GM18519 (cell line): ENCODE data around the gene HVCN1.
A peak's percentile ranks its signal among the peaks of the same experiment; 100 is the strongest.

Experiments used
- ATAC-seq: cut with Tn5 transposase; IDR thresholded peaks from one replicate; pipeline ENCODE4 v1.9.1; 2021; ENCODE audit warnings: mild to moderate bottlenecking, moderate library complexity; ENCODE audit not compliant: unreplicated experiment, low FRiP score

Gene HVCN1

GRCh38 chr12:110699591-110700445 lies 10.9 kb upstream of the HVCN1 start:
- no peak for ATAC-seq

- ATAC-seq = peak; percentile 65
Observed at GRCh38 chr12:110698171-110698902, 9.4 kb upstream of the HVCN1 start.

GRCh38 chr12:110697236-110697635 lies 8.3 kb upstream of the HVCN1 start:
- no peak for ATAC-seq

- no peak for ATAC-seq
Observed at GRCh38 chr12:110696283-110696682, 7.4 kb upstream of the HVCN1 start.

DNA sequence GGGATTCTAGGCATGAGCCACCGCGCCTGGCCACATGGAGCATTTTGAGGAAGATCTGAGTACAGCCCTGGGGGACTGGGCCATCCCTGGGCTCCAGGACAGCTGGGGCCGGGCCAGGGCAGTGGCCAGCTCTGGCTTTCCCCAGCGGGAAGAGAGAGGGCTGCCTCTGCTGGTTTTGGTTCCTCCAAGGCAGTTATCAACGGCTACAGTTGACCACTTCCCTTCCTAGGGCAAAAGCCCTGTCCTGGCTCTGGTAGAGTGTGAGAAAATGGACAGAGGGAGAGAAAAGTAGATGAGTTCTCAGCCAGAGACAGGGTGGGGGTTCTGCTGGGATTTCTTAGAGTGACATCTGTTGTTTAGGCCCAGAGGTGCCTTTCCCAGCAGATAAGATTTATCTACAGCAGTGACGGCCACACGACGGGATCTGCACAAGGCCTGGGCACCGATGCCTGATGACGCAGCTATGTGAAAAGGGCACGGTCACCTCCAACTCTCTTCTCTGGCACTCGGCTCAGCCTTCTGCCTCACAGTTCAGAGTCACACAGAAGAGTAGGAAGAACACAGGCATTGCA lies 5.5 kb upstream of the HVCN1 start:
- no peak for ATAC-seq

DNA sequence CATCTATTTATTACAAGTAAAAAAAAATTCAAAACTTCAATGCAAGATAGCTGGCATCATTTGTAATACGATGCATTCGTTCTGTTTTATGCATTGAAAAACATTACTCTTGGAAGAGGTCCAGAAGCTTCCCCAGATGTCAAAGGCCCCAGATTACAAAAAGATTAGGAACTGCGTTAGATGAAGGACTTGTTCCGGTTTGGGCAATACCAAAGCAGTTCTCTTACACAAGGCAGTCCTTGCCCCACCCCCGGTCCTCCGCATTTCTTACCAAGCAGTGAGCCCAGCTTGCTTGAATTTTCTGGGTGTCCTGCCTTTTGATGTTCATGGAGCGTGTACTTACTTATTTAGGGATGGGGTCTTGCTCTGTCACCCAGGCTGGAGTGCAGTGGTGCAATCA lies 4.8 kb upstream of the HVCN1 start:
- ATAC-seq = no peak

- no peak for ATAC-seq
Observed at GRCh38 chr12:110690127-110690430, 1.2 kb upstream of the HVCN1 start.

DNA sequence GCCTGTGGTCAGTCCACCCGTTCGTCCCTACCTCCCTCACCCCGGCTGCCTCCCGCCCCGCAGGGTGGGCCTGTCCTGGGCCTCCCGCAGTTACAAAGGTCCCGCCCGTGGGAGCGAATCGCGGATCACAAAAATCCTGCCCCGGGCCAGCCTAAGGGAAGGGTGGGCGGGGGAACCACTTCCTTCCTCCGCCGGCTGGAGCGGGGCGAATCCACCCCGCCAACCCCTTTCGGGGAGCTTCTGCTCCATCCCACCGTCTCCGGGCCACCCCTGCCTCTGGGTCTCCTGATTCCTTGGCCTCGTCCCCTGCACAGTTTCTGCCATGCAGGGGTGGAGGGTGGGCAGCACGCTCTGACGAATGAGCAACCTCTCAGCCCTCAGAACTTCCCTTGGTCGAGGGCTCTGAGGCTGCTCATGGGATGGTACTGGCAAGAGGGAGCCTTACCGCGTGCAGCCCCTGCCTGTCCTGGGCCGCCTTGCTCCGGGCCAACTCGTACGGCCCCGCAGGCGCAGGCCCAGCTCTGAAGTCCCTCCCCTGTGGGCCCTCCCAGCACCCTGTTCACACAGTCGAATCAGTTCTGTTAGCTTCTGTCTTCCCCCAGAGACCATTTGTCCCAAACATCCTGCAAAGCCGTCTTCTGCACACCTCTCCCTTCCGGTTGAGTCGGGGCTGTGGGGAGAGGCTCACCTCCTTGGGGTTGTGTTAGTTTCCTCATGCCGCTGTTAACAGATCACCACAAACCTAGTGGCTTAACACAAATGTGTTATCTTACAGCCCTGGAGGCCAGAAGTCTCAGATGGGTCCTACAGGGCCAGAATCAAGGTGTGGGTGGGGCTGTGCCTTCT lies 589 bp upstream of the HVCN1 start:
- ATAC-seq = no peak

DNA sequence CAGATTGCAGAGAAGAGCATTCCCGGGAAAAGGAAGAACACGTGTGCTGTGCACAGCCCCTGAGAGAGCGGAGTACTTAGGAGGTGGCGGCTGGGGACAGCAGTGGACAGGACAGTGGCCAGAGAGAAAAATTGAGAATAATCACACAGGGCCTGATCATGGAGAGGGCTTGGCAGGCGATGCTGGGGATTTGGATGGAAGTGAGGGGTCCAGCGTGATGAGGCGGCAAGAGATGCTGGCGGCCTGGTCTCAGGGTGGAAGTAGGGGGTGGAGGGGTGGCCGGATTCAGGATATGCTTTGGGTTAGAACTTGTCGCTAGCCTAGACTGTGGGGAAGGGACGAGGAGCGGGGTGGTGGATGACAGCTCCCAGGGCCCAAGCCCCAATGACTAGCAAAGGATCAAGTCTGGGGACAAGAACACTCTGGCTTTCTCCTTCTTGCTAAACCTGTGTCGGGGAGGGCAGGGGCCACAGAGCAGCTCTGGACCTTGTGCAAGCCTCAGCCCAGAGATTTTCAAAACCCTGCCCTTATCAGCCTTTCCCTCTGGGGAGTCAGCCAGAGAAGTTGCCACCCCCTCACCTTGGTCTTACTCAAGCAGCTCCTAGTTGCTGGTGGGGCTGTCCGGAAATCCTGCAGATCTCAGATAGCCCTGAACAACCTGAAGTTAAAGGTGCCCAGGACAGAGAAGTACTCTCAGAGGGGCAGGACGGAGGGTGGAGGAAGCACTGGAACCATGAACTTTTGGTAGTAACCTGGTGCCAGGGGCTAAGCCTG lies 1.3 kb downstream of the HVCN1 start:
- ATAC-seq = no peak

- ATAC-seq = no peak
Observed at GRCh38 chr12:110686294-110686903, 2.5 kb downstream of the HVCN1 start.

DNA sequence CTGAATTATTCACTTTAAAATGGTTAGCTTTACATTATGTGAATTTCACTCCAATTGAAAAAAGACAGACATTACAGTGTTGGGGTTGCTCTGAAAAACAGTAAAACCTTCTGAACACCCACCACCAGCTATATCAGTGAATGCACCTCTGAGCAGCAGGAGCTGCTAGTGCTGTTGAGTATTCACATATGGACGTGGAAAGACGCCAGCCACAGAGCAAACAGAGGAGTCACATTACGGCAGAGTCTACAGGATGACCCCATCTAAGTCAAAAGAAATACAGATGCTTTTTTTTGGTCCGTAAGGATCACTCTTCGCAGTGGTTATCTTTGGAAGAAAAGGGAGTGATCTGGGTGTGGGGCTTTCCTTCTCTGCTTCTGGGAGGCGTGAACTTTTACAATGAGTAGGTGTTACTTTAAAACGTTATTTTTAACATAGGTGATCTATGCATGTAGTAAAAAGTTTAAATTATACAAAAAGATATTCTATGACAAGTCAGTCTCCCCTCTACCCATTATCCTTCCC lies 4.5 kb downstream of the HVCN1 start:
- ATAC-seq = no peak

GRCh38 chr12:110683888-110684287 lies 5.0 kb downstream of the HVCN1 start:
- ATAC-seq = no peak

GRCh38 chr12:110680032-110680431 lies 8.9 kb downstream of the HVCN1 start:
- ATAC-seq = no peak

GRCh38 chr12:110679201-110679600 lies 9.7 kb downstream of the HVCN1 start:
- no peak for ATAC-seq

- no peak for ATAC-seq
Observed at GRCh38 chr12:110677982-110678381, 10.9 kb downstream of the HVCN1 start.

- no peak for ATAC-seq
Observed at GRCh38 chr12:110677206-110677911, 11.6 kb downstream of the HVCN1 start.

DNA sequence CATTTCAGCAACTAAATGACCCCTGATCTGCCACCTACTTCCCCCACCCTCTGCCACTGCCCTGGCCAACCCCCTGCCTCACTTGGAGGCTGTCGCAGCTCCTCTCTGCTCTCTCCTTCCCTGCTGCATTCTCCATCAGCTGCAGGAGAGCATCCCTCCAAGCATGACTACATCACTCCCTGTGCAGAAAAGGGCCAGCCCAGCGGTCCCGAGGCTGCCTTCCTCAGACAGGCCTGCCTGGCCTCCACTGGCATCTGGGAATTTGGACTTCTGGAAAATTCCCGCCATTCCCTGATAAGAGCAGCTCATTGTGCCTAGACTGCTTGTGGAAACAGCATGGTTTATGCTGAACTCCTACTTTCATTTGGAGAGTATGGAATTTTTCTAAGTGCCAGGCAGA lies 12.7 kb downstream of the HVCN1 start:
- ATAC-seq = no peak

GRCh38 chr12:110670161-110670701 lies 18.7 kb downstream of the HVCN1 start:
- ATAC-seq = peak; percentile 48

DNA sequence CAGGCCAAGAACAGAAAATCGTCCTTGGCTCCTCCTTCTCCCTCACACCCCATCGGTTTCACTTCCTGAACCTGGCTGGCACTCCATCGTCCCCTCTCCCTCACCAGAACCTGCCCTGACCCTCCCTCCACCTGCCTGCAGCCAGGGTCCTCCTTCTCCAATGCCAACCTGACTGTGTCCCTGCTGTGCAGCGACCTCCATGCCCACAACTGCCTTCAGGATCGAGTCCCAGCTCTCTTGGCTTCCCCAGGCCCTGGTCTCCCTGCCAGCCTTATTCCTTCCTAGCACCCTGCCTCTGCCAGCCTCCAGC lies 19.8 kb downstream of the HVCN1 start:
- ATAC-seq = no peak
